Activated B cell treated with CpG ODN at 0.5 μM for 24 hours (primary cell): ENCODE data around the gene MDM1. TPM values are rescaled to one million over a fixed set of nuclear protein-coding genes. Genes with fewer than 3 reads are reported as not detected.

Source experiments
- ATAC-seq: fragments of 200-7000 bp; cut with Tn5 transposase; one replicate; pipeline ENCODE4 v1.10.0; 2021; ENCODE audit warnings: low read depth, mild to moderate bottlenecking, moderate library complexity
- CTCF ChIA-PET: fragments of 350-600 bp; sonication (Branson Sonifier 250); formaldehyde crosslinking; loops from one replicate; lab custom pipeline; 2021; ENCODE audit warnings: antibody characterized with exemption; lab: Charles Lee
- POLR2A ChIA-PET: fragments of 350-600 bp; sonication (Branson Sonifier 250); formaldehyde crosslinking; loops from one replicate; lab custom pipeline; 2021; ENCODE audit warnings: antibody characterized with exemption; lab: Charles Lee
- DNase-seq: peaks from one replicate; pipeline ENCODE4 v3.0.0; 2022
- H3K27ac Mint-ChIP-seq: one replicate; pipeline ENCODE4 v1.8.0; 2020; ENCODE audit warnings: mixed read lengths
- H3K27me3 Mint-ChIP-seq: one replicate; pipeline ENCODE4 v1.8.0; 2021; ENCODE audit warnings: mixed read lengths
- H3K36me3 Mint-ChIP-seq: one replicate; pipeline ENCODE4 v1.8.0; 2021; ENCODE audit warnings: low read depth, mixed read lengths
- H3K4me1 Mint-ChIP-seq: one replicate; pipeline ENCODE4 v1.8.0; 2021; ENCODE audit warnings: mixed read lengths
- H3K4me3 Mint-ChIP-seq: one replicate; pipeline ENCODE4 v1.8.0; 2020; ENCODE audit warnings: mild to moderate bottlenecking, mixed read lengths
- H3K9me3 Mint-ChIP-seq: one replicate; pipeline ENCODE4 v1.8.0; 2020; ENCODE audit warnings: mixed read lengths
- intact Hi-C: fragments of 100-400 bp; cut with micrococcal nuclease; formaldehyde crosslinking; loops from one replicate; pipeline ENCODE4 v1.15.1; 2024
- total RNA-seq: library from RNA; stranded (reverse); gene quantifications from 2 replicates; pipeline ENCODE4 v1.2.3, GENCODE V29; 2022
- TF ChIP-seq, protein P1 (sequence below): fragments of 200-600 bp; IDR thresholded peaks from one replicate; pipeline ENCODE4 v1.8.0; 2022; ENCODE audit warnings: antibody characterized with exemption, mild to moderate bottlenecking

Gene MDM1
- total RNA-seq, 1 donor from 2014 or later: 25.9 TPM

DNA sequence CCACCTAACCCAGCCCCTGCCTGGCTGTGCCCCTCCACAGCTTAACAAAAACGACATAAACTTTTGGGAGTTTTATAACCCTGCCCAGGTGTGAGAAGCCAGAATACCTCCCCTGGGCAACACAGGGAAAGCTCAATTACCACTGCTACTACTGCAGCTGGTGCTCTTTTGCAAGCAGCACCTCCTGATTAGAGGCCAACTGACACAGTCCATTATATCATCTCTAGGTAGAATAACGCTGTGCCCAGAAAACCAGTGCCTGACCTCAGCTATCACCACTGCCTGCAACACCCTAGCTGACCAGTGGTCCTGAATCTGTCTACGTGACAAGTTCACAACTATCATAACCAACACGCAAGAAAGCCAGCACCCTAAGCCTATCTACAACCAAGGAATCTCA is 34.2 kb downstream of the MDM1 start:
- Mint-ChIP-seq H3K27ac (no peak overlapping the region), H3K9me3 (no peaks in the 10 kb centered on the region), H3K4me1 (no peaks in the 10 kb centered on the region), H3K4me3 (no peak overlapping the region), H3K36me3 (peaks cover 68% of the 10 kb centered on the region), H3K27me3 (no peaks in the 10 kb centered on the region)
- POLR2A ChIA-PET: no interaction called here
- DNase-seq: no peak
- no peak for ATAC-seq
- CTCF ChIA-PET: no interaction called here
- TF ChIP-seq, protein P1, sequence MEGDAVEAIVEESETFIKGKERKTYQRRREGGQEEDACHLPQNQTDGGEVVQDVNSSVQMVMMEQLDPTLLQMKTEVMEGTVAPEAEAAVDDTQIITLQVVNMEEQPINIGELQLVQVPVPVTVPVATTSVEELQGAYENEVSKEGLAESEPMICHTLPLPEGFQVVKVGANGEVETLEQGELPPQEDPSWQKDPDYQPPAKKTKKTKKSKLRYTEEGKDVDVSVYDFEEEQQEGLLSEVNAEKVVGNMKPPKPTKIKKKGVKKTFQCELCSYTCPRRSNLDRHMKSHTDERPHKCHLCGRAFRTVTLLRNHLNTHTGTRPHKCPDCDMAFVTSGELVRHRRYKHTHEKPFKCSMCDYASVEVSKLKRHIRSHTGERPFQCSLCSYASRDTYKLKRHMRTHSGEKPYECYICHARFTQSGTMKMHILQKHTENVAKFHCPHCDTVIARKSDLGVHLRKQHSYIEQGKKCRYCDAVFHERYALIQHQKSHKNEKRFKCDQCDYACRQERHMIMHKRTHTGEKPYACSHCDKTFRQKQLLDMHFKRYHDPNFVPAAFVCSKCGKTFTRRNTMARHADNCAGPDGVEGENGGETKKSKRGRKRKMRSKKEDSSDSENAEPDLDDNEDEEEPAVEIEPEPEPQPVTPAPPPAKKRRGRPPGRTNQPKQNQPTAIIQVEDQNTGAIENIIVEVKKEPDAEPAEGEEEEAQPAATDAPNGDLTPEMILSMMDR: no peak
- intact Hi-C loops: no loop called here

DNA sequence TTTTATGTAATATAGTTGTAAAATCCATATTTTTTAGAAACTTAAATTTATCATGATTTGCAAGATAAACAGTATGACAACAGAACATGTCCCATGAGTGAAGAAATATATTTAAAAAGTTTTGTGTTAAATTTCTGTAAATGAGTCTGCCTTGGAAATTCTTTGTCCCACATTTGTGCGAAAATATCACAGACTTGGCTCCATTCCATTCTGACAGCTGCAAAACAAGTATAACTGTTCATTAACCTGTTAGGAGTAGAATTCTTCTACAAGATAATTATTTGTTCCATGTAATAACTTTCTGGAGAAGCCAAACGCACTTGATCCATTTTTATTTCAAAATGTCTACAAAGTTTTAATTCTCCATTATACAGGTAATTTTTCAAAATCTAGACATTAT is 37.9 kb downstream of the MDM1 start:
- peaks cover 40% of the 10 kb centered on the region for H3K36me3 Mint-ChIP-seq
- intact Hi-C loops: no loop called here
- no peak overlapping the region for H3K4me3 Mint-ChIP-seq
- H3K27ac Mint-ChIP-seq: no peak overlapping the region
- peaks cover 3% of the 10 kb centered on the region for H3K4me1 Mint-ChIP-seq
- ChIA-PET CTCF (no interaction called here), POLR2A (no interaction called here)
- ATAC-seq (no peak), DNase-seq (no peak)
- no peaks in the 10 kb centered on the region for H3K27me3 Mint-ChIP-seq
- TF ChIP-seq, protein P1: no peak
- H3K9me3 Mint-ChIP-seq: no peaks in the 10 kb centered on the region

DNA sequence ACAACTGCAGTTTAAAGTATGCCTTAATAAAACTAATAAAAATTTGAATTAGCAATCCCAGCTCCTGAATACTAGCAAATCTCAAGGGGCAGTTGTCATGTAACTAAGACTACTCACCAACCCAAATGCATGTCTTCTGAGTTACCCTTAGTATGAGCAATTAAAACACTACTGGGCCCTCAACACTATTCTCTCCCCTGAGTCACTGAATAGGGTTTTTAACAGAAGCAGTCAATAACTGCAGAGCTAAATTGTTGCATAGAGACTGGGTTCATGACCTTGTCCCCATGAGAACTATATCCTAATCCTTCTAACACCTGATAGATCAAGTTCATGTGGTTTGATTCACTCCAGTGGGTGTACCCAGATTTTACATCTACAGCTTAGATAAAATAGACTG is 38.8 kb downstream of the MDM1 start:
- Mint-ChIP-seq H3K4me1 (peaks cover 3% of the 10 kb centered on the region), H3K27ac (no peak overlapping the region), H3K36me3 (peaks cover 32% of the 10 kb centered on the region), H3K27me3 (no peaks in the 10 kb centered on the region), H3K9me3 (no peaks in the 10 kb centered on the region), H3K4me3 (no peak overlapping the region)
- ChIA-PET POLR2A (interaction anchor here (0.6 kb wide), 1 partner anchor 417 kb away, joined by 3 read pairs; no protein-coding TSS in a partner anchor), CTCF (interaction anchor here (1.2 kb wide), 1 partner anchor 70 kb away, joined by 3 read pairs; no protein-coding TSS in a partner anchor)
- TF ChIP-seq, protein P1: no peak
- DNase-seq: no peak
- no peak for ATAC-seq
- intact Hi-C loops: no loop called here

DNA sequence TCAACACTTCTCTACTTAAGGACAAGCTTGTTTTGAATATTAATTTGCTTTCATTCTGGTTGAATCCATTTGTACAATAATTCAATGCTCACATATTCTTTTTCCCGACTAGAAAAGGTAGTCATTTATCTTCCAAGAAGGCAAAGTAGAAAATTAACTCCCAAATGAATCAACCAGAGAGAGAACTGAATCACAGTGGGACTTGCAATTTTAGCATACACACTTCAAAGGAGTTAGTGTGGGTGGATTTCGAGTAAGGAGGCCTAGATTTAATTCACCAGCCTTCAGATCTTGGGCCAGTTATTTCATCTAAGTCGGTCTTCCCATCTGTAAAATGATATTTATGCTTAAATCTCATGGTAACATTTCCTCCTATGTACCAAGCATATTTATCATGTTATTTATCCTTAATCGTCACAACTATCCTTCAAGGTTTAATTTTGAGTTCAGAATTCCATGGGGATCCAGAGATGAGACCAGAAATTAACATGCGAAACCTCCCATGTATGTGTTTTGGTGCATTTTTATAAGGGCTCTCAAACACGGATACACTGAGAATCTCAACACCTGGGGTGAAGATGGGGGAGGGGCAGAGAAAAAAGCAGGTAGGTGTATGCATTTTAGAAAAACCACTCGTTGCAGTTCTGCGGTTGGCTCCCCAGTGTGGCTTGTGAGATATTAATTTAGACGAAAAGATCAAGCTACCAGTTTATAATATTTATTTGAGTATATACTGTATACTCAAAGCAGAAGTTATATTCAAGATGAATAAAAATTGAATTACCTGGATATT is 39.8 kb downstream of the MDM1 start:
- H3K9me3 Mint-ChIP-seq: no peaks in the 10 kb centered on the region
- H3K27ac Mint-ChIP-seq: no peak overlapping the region
- TF ChIP-seq, protein P1: no peak
- peaks cover 28% of the 10 kb centered on the region for H3K36me3 Mint-ChIP-seq
- intact Hi-C loops: no loop called here
- no peak for DNase-seq
- no peak for ATAC-seq
- H3K4me1 Mint-ChIP-seq: peaks cover 3% of the 10 kb centered on the region
- ChIA-PET POLR2A (interaction anchor here (0.6 kb wide), 1 partner anchor 418 kb away, joined by 3 read pairs; no protein-coding TSS in a partner anchor), CTCF (interaction anchor here (1.2 kb wide), 1 partner anchor 69 kb away, joined by 3 read pairs; no protein-coding TSS in a partner anchor)
- H3K4me3 Mint-ChIP-seq: no peak overlapping the region
- H3K27me3 Mint-ChIP-seq: no peaks in the 10 kb centered on the region

DNA sequence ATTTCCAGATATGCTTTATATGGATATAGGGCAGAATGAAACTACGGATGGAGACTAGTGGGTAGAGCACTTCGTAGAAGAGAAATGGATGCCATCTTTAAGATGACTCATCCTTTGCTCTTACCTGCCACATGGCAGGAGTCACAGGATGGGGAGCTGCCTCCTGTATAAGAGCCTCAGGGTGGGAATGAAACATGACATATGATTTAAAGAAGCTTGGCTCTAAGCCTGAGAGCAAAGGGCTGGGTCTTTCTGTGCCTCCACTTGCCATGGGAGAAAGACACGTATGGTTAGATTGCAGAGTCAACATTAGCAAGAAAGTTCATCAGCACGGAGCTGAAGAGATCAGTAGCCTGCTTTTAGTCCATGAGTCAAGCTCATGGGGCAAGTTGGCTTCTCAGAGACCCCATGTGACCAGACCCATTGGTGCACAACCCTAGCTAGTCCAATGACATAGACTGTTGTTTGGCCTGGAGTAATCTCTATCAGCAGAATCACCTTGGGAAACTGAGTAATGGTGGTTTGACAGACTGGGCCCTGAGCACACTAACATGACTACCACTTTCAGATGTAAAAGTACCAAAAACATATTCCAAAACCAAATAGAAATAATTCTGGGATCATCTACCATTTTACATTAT is 40.6 kb downstream of the MDM1 start:
- Mint-ChIP-seq H3K4me1 (peaks cover 3% of the 10 kb centered on the region), H3K36me3 (peaks cover 23% of the 10 kb centered on the region), H3K27ac (no peak overlapping the region), H3K9me3 (no peaks in the 10 kb centered on the region), H3K4me3 (no peak overlapping the region), H3K27me3 (no peaks in the 10 kb centered on the region)
- intact Hi-C loops: no loop called here
- ChIA-PET POLR2A (interaction anchor here (0.5 kb wide), 1 partner anchor 413 kb away, joined by 3 read pairs; no protein-coding TSS in a partner anchor), CTCF (interaction anchor here (1.4 kb wide), 1 partner anchor 69 kb away, joined by 3 read pairs; no protein-coding TSS in a partner anchor)
- TF ChIP-seq, protein P1: no peak
- ATAC-seq (no peak), DNase-seq (no peak)
